Stimulated activated effector memory CD8-positive, alpha-beta T cell treated with anti-CD3 and anti-CD28 coated beads, Interleukin-12 subunit alpha, Interleukin-12 subunit beta, amount 100 ng/mL, for 72 hours (primary cell): ENCODE measurements around the gene IGSF11.
"Not testable (repeated sequence)": the region's sequence is repeated elsewhere in the genome, so short reads cannot be mapped to it uniquely, and the experiment has no call there.

Experiments
- ATAC-seq: fragments of 150-1000 bp; cut with Tn5 transposase; 2 replicates; pipeline ENCODE4 v1.10.0; 2021
- DNase-seq, 2 donors: peaks; one replicate each; pipeline ENCODE4 v3.0.0; 2021 to 2022; ENCODE audit warnings: low spot score in 2 of 2
- H3K27ac Mint-ChIP-seq: one replicate; pipeline ENCODE4 v1.8.0; 2022; ENCODE audit warnings: mild to moderate bottlenecking, mixed read lengths
- H3K36me3 Mint-ChIP-seq: one replicate; pipeline ENCODE4 v1.8.0; 2022; ENCODE audit warnings: mild to moderate bottlenecking, mixed read lengths
- H3K4me1 Mint-ChIP-seq: one replicate; pipeline ENCODE4 v1.8.0; 2022; ENCODE audit warnings: mixed read lengths
- H3K4me3 Mint-ChIP-seq: one replicate; pipeline ENCODE4 v1.8.0; 2022; ENCODE audit warnings: mild to moderate bottlenecking, mixed read lengths
- H3K9me3 Mint-ChIP-seq: one replicate; pipeline ENCODE4 v1.8.0; 2022; ENCODE audit warnings: mixed read lengths

The IGSF11 gene

DNA sequence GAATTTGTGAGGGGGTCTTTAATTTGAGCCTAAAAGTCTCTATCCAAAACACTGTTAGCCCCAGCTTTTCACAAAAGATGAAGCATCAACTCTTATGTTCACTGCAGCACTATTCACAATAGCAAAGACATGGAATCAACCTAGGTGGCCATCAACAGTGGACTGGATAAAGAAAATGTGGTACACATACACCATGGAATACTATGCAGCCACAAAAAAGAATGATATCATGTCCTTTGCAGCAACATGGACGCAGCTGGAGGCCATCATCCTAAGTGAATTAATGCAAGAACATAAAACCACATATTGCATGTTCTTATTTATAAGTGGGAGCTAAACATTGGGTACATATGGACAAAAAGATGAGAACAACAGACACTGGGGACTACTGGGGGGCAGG, 59.2 kb downstream of the IGSF11 start:
- not testable (repeated sequence) for H3K4me1 Mint-ChIP-seq, H3K9me3 Mint-ChIP-seq, H3K36me3 Mint-ChIP-seq, H3K4me3 Mint-ChIP-seq, ATAC-seq, H3K27ac Mint-ChIP-seq, DNase-seq

- Mint-ChIP-seq H3K36me3 (no peaks in the 10 kb centered on the region), H3K27ac (no peak overlapping the region), H3K4me3 (no peak overlapping the region), H3K4me1 (no peaks in the 10 kb centered on the region), H3K9me3 (no peaks in the 10 kb centered on the region)
- ATAC-seq: no peak
- DNase-seq: no peak
Observed at GRCh38 chr3:118974356-118975097, 60.1 kb downstream of the IGSF11 start.

DNA sequence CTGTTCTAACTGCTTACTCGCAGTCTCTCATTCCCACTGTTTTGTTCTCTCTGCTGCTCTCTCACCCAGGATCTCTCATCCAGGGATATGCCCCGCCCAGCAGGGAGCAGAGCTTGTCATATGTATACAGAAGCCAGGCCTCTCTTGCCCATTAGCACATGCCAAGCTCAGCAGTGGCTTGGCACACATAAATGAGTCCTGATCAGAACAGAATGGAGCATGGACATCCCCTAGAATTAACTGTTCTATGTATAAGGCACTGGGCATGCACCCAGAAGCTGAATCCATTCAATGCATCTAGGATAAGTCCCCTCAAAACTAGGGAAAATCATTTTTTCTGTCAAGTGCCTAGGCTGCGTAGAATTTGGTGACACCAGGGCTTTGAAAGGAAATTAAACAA, 61.6 kb downstream of the IGSF11 start:
- DNase-seq: no peak
- no peaks in the 10 kb centered on the region for H3K36me3 Mint-ChIP-seq
- ATAC-seq: no peak
- H3K4me3 Mint-ChIP-seq: no peak overlapping the region
- no peaks in the 10 kb centered on the region for H3K9me3 Mint-ChIP-seq
- no peak overlapping the region for H3K27ac Mint-ChIP-seq
- H3K4me1 Mint-ChIP-seq: no peaks in the 10 kb centered on the region

GRCh38 chr3:118970819-118971218, 63.8 kb downstream of the IGSF11 start:
- Mint-ChIP-seq H3K4me1 (no peaks in the 10 kb centered on the region), H3K27ac (no peak overlapping the region), H3K36me3 (no peaks in the 10 kb centered on the region), H3K9me3 (no peaks in the 10 kb centered on the region), H3K4me3 (no peak overlapping the region)
- ATAC-seq (no peak), DNase-seq (no peak)

GRCh38 chr3:118968640-118969039, 66.0 kb downstream of the IGSF11 start:
- H3K4me1 Mint-ChIP-seq: no peaks in the 10 kb centered on the region
- no peaks in the 10 kb centered on the region for H3K9me3 Mint-ChIP-seq
- H3K36me3 Mint-ChIP-seq: no peaks in the 10 kb centered on the region
- no peak overlapping the region for H3K27ac Mint-ChIP-seq
- ATAC-seq: no peak
- H3K4me3 Mint-ChIP-seq: no peak overlapping the region
- no peak for DNase-seq

DNA sequence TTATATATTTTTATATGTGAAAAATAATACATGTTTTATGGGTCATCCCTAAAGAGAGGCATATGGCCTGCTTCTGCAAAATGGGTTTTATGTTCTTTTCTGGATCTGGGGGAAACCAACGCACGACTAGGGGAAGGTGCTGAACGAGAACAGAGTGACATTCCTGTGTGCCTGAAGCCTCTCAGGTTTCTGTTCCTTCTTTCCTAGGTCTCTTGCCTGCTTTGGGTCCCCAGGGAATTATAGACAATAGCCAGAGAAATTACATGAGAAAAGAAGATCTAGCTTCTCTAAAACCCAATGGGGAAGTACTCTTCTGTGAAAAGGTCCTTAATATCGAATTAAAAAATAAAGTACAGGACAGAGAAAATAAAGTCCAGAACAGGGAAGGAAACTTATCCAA, 66.5 kb downstream of the IGSF11 start:
- DNase-seq: no peak
- H3K4me1 Mint-ChIP-seq: no peaks in the 10 kb centered on the region
- no peaks in the 10 kb centered on the region for H3K36me3 Mint-ChIP-seq
- no peak overlapping the region for H3K4me3 Mint-ChIP-seq
- no peak overlapping the region for H3K27ac Mint-ChIP-seq
- H3K9me3 Mint-ChIP-seq: no peaks in the 10 kb centered on the region
- ATAC-seq: no peak

- no peaks in the 10 kb centered on the region for H3K4me1 Mint-ChIP-seq
- H3K9me3 Mint-ChIP-seq: no peaks in the 10 kb centered on the region
Observed at GRCh38 chr3:118966700-118967099, 67.9 kb downstream of the IGSF11 start.

DNA sequence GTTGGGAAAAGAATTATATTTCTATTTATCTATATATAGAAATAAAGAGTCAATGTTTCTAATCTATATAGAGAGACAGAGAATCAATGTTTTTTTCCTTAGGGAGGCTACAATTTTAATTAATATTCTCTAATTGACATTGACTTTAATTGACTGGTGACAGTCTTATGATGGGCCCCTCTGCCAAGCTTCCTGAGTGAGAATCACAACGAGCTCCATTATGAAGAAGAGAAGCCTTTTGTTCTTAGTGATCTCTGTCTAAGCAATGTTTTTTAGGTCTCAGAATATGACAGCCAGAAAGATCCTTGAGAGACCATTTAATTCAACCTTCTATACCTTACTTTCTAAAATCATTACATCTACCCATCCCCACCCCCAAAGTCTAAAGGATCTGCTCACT, 70.9 kb downstream of the IGSF11 start:
- DNase-seq (no peak), ATAC-seq (no peak)
- no peaks in the 10 kb centered on the region for H3K4me1 Mint-ChIP-seq
- no peaks in the 10 kb centered on the region for H3K36me3 Mint-ChIP-seq
- no peaks in the 10 kb centered on the region for H3K9me3 Mint-ChIP-seq
- H3K27ac Mint-ChIP-seq: no peak overlapping the region
- no peak overlapping the region for H3K4me3 Mint-ChIP-seq

More at GRCh38 chr3:118966700-118967099, 67.9 kb downstream of the IGSF11 start:
- no peak for ATAC-seq
- DNase-seq: no peak
- Mint-ChIP-seq H3K4me3 (no peak overlapping the region), H3K36me3 (no peaks in the 10 kb centered on the region), H3K27ac (no peak overlapping the region)

DNA sequence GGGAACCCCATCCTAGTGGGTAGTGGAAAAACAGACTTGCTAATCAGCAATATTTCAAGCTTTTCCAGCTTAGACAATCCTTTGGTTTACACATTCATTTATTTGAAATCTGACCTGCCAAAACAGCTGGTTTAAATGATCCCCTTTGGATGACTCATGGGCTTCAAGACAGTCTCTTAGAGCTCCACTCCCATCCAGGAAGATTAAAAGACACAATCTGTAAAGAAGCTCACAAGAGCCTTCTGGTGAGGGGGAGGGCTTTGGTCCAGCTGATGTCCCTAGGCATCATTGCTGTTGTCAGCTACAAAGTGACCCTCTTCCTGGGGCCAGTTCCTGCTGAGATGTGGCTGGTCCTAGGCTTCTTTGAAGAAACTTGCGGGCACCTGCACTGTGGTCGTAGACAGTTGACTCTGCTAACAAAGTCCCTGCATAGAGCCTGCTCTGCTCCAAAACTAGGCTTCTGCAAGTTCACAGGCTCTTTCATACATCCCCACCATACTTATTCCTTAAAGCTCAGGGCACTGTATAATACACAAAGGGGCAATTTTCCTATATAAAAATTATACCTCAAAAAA, 73.7 kb downstream of the IGSF11 start:
- no peak overlapping the region for H3K4me3 Mint-ChIP-seq
- no peaks in the 10 kb centered on the region for H3K9me3 Mint-ChIP-seq
- H3K36me3 Mint-ChIP-seq: no peaks in the 10 kb centered on the region
- H3K4me1 Mint-ChIP-seq: peaks cover 11% of the 10 kb centered on the region
- ATAC-seq (no peak), DNase-seq (no peak)
- no peak overlapping the region for H3K27ac Mint-ChIP-seq

DNA sequence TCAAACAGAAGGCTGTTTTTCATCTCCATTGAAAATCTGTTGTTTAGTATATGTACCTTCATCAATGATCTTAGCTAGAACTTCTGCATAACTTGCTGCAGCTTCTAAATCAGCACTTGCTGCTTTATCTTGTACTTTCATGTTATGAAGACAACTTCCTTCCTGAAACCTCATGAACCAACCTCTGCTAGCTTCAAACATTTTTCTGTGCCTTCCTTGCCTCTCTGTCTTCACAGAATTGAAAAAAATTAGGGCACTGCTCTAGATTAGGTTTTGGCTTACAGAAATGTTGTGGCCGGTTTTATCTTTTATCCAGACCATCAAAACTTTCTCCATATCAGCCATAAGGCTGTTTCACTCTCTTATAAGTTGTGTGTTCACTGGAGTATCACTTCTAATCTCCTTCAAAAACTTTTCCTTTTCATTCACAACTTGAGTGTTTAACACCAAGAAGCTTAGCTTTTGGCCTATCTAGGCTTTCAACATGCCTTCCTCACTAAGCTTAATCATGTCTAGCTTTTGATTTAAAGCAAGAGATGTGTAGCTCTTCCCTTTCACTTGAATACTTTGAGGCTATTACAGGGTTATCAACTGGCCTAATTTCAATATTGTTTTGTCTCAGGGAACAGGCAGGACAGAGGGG, 78.6 kb downstream of the IGSF11 start:
- H3K4me3 Mint-ChIP-seq: no peak overlapping the region
- no peaks in the 10 kb centered on the region for H3K36me3 Mint-ChIP-seq
- peak overlapping the region; percentile 16 for H3K27ac Mint-ChIP-seq
- no peaks in the 10 kb centered on the region for H3K9me3 Mint-ChIP-seq
- DNase-seq: no peak
- peak; percentile 63 for ATAC-seq
- H3K4me1 Mint-ChIP-seq: peaks cover 12% of the 10 kb centered on the region

GRCh38 chr3:118951089-118951488, 83.6 kb downstream of the IGSF11 start:
- peak; percentile 84 for ATAC-seq

DNA sequence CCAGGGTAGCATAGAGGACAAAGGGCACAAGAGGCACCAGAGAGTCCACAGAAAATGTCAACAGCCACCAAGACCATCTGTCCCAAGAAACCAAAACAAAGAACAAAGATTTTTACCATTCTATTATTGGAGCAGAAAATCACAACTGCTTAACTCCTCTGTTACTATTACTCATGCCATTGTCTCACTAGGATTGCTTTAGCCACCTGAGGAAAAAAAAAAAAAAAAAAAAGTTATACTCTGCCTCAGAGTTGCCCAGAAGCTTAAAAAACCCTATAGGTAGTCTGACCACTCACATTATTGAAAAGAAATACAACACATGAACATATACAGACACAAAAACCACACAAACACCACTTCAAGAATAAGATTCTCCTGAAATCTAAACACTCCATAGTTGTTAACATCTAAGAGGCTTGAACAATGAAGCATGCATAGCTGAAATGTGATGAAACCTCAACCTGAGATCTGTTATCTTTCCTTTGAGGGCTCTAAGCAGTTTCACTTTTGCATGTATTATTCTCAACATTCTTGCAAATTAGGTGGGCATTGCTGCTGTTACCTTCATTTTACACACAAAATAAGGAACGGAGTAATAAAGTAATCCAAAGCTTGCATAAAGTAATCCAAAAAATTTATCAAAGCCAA, 85.4 kb downstream of the IGSF11 start:
- H3K4me3 Mint-ChIP-seq: no peak overlapping the region
- peaks cover 7% of the 10 kb centered on the region for H3K4me1 Mint-ChIP-seq
- no peak for ATAC-seq
- H3K27ac Mint-ChIP-seq: no peak overlapping the region
- no peak for DNase-seq
- no peaks in the 10 kb centered on the region for H3K9me3 Mint-ChIP-seq
- no peaks in the 10 kb centered on the region for H3K36me3 Mint-ChIP-seq

More at GRCh38 chr3:118951089-118951488, 83.6 kb downstream of the IGSF11 start:
- no peaks in the 10 kb centered on the region for H3K36me3 Mint-ChIP-seq
- no peak overlapping the region for H3K4me3 Mint-ChIP-seq
- peaks cover 9% of the 10 kb centered on the region for H3K4me1 Mint-ChIP-seq
- DNase-seq: no peak
- no peak overlapping the region for H3K27ac Mint-ChIP-seq
- H3K9me3 Mint-ChIP-seq: no peaks in the 10 kb centered on the region

DNA sequence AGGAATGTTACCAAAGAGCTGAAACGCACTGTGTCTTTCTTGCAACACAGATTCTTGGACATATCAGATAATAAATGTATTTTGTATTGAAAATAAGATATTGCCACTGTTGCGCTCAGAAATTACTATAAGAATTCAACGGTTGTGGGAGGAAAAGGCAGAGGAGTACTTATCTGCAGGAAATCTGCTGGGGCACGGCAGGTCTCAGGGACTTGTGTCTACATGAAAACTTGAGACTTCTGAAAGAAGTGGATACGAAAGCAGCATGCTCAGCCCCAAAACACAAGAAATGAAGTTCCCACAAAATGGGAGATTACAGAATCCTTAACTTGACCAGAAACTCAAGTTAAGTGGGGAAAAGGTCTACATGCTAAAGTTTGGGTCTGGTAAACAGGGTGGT, 86.5 kb downstream of the IGSF11 start:
- Mint-ChIP-seq H3K36me3 (no peaks in the 10 kb centered on the region), H3K4me1 (peaks cover 7% of the 10 kb centered on the region), H3K9me3 (no peaks in the 10 kb centered on the region), H3K27ac (no peak overlapping the region), H3K4me3 (no peak overlapping the region)
- ATAC-seq (no peak), DNase-seq (no peak)

- peak; percentile 66 for ATAC-seq
- H3K36me3 Mint-ChIP-seq: no peaks in the 10 kb centered on the region
Observed at GRCh38 chr3:118946449-118946848, 88.2 kb downstream of the IGSF11 start.

GRCh38 chr3:118945834-118946233, 88.8 kb downstream of the IGSF11 start:
- DNase-seq: no peak
- no peak overlapping the region for H3K4me3 Mint-ChIP-seq
- no peaks in the 10 kb centered on the region for H3K9me3 Mint-ChIP-seq
- ATAC-seq: no peak
- H3K4me1 Mint-ChIP-seq: peaks cover 17% of the 10 kb centered on the region
- H3K36me3 Mint-ChIP-seq: no peaks in the 10 kb centered on the region
- no peak overlapping the region for H3K27ac Mint-ChIP-seq

More at GRCh38 chr3:118946449-118946848, 88.2 kb downstream of the IGSF11 start:
- DNase-seq: no peak
- H3K4me3 Mint-ChIP-seq: no peak overlapping the region
- H3K27ac Mint-ChIP-seq: no peak overlapping the region
- H3K9me3 Mint-ChIP-seq: no peaks in the 10 kb centered on the region
- peaks cover 16% of the 10 kb centered on the region for H3K4me1 Mint-ChIP-seq
